Trophoblast cell (in vitro differentiated cells and primary cell): ENCODE results near the gene KCNAB1.

Experiments
- DNase-seq, 2 donors: peaks; one replicate each; pipeline ENCODE4 v3.0.0-alpha.2; 2016
- H2AFZ ChIP-seq: 2 replicates; pipeline ENCODE4 v1.6.1; 2013; ENCODE audit warnings: low read length, moderate library complexity, mild to moderate bottlenecking; ENCODE audit not compliant: insufficient read depth, poor library complexity
- H2AK5ac ChIP-seq: 2 replicates; pipeline ENCODE4 v1.6.1; 2013; ENCODE audit warnings: mild to moderate bottlenecking, low read length
- H2BK120ac ChIP-seq: 2 replicates; pipeline ENCODE4 v1.6.1; 2013; ENCODE audit warnings: low read length, mild to moderate bottlenecking, moderate library complexity; ENCODE audit not compliant: insufficient read depth, poor library complexity
- H2BK12ac ChIP-seq: 2 replicates; pipeline ENCODE4 v1.6.1; 2013; ENCODE audit warnings: mild to moderate bottlenecking, low read length, moderate library complexity
- H2BK5ac ChIP-seq: 2 replicates; pipeline ENCODE4 v1.6.1; 2013; ENCODE audit warnings: low read length, low read depth, moderate library complexity, mild to moderate bottlenecking; ENCODE audit not compliant: poor library complexity
- H3K14ac ChIP-seq: 2 replicates; pipeline ENCODE4 v1.6.1; 2013; ENCODE audit warnings: mild to moderate bottlenecking, low read length
- H3K18ac ChIP-seq: 2 replicates; pipeline ENCODE4 v1.6.1; 2013; ENCODE audit warnings: mild to moderate bottlenecking, low read length
- H3K23ac ChIP-seq: 2 replicates; pipeline ENCODE4 v1.6.1; 2013; ENCODE audit warnings: low read length
- H3K27ac ChIP-seq: 2 replicates; pipeline ENCODE4 v1.5.1; 2013; ENCODE audit warnings: low read depth, mild to moderate bottlenecking, inconsistent platforms, low read length, moderate library complexity
- H3K27me3 ChIP-seq: 2 replicates; pipeline ENCODE4 v1.6.1; 2013; ENCODE audit warnings: inconsistent platforms, mild to moderate bottlenecking, low read length, moderate library complexity; ENCODE audit not compliant: insufficient read depth
- H3K36me3 ChIP-seq, 2 experiments: 1 replicate in 1 of 2; 2 replicates in 1 of 2; pipeline ENCODE4 v1.6.1; 2013; ENCODE audit warnings: low read length in 2 of 2, mild to moderate bottlenecking in 2 of 2, moderate library complexity in 1 of 2; ENCODE audit not compliant: insufficient read depth in 2 of 2, control insufficient read depth in 1 of 2
- H3K4ac ChIP-seq: 2 replicates; pipeline ENCODE4 v1.6.1; 2013; ENCODE audit warnings: low read depth, mild to moderate bottlenecking, low read length, moderate library complexity
- H3K4me1 ChIP-seq, 2 experiments: 1 replicate in 1 of 2; 2 replicates in 1 of 2; pipeline ENCODE4 v1.6.1; 2013; ENCODE audit warnings: low read length in 2 of 2, mild to moderate bottlenecking in 2 of 2, moderate library complexity in 1 of 2; ENCODE audit not compliant: insufficient read depth in 2 of 2, control insufficient read depth in 1 of 2
- H3K4me2 ChIP-seq: 2 replicates; pipeline ENCODE4 v1.6.1; 2013; ENCODE audit warnings: inconsistent platforms, mild to moderate bottlenecking, low read length, moderate library complexity
- H3K4me3 ChIP-seq: 2 replicates; pipeline ENCODE4 v1.5.1; 2013; ENCODE audit warnings: mild to moderate bottlenecking, low read depth, low read length, inconsistent platforms
- H3K79me1 ChIP-seq: one replicate; pipeline ENCODE4 v1.6.1; 2013; ENCODE audit warnings: low read length
- H3K79me2 ChIP-seq: 2 replicates; pipeline ENCODE4 v1.6.1; 2013; ENCODE audit warnings: low read length, mild to moderate bottlenecking; ENCODE audit not compliant: control insufficient read depth, insufficient read depth, poor library complexity
- H3K9ac ChIP-seq: 2 replicates; pipeline ENCODE4 v1.6.1; 2013; ENCODE audit warnings: mild to moderate bottlenecking, low read length
- H3K9me3 ChIP-seq: 2 replicates; pipeline ENCODE4 v1.6.1; 2013; ENCODE audit warnings: low read depth, mild to moderate bottlenecking, control low read depth, inconsistent platforms, low read length; ENCODE audit not compliant: insufficient read depth
- H4K12ac ChIP-seq: 2 replicates; pipeline ENCODE4 v1.6.1; 2013; ENCODE audit warnings: low read depth, mild to moderate bottlenecking, low read length, moderate library complexity
- H4K8ac ChIP-seq: 2 replicates; pipeline ENCODE4 v1.6.1; 2013; ENCODE audit warnings: low read depth, mild to moderate bottlenecking, low read length, moderate library complexity
- H4K91ac ChIP-seq: one replicate; pipeline ENCODE4 v1.6.1; 2013; ENCODE audit warnings: low read depth, mild to moderate bottlenecking, low read length, moderate library complexity
- WGBS: extraction: QIAGEN DNeasy Blood & Tissue Kit; methylation state at CpG from one replicate; pipeline ENCODE4 v1.1.7; 2013; ENCODE audit warnings: missing lambda C conversion rate; ENCODE audit not compliant: insufficient read length, insufficient coverage; ENCODE audit errors: extremely low coverage; 5-methylcytosine and 5-hydroxymethylcytosine counted together

Gene KCNAB1

GRCh38 chr3:156463123-156463522 is 342.7 kb downstream of the KCNAB1 start:
- Histone ChIP-seq H3K9ac (no peak overlapping the region), H3K4ac (no peak overlapping the region), H2AK5ac (no peak overlapping the region), H4K12ac (no peak overlapping the region), H3K4me2 (no peak overlapping the region), H2BK120ac (no peak overlapping the region), H2BK12ac (no peak overlapping the region), H3K27ac (no peak overlapping the region), H3K14ac (no peak overlapping the region), H4K8ac (no peak overlapping the region), H3K23ac (no peak overlapping the region), H3K4me1 (peaks cover 3% of the 10 kb centered on the region in 2 experiments), H3K36me3 (no peaks in the 10 kb centered on the region), H4K91ac (no peak overlapping the region), H3K79me1 (no peaks in the 10 kb centered on the region), H3K18ac (no peak overlapping the region), H3K4me3 (no peak overlapping the region), H3K79me2 (no peaks in the 10 kb centered on the region), H3K9me3 (no peaks in the 10 kb centered on the region), H2AFZ (no peak overlapping the region), H3K27me3 (no peaks in the 10 kb centered on the region), H2BK5ac (no peak overlapping the region)
- no CpG with 5 or more reads among the region's 5 CpGs for WGBS
- DNase-seq: no peak

DNA sequence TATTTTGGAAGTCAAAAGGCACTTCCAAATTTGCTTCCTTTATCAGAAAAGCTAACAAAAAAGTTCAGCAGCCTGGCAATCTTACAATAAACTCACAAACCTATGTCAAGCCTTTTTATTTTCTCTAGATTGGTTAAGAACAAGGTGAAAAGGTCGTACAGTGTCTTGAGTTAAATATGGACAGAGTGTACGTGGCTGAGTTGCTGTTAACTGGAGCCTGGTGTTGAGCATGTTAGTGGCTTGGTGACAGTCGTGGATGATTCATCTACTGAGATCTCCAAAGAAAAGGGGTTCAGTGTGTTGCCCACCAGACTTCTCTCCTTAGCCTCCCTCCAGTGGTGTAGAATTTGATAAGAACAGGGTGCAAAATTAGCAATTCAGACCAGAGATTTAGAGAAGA is 344.8 kb downstream of the KCNAB1 start:
- Histone ChIP-seq H4K8ac (no peak overlapping the region), H3K9ac (no peak overlapping the region), H3K14ac (no peak overlapping the region), H2BK12ac (no peak overlapping the region), H4K12ac (no peak overlapping the region), H3K27ac (no peak overlapping the region), H2AFZ (no peak overlapping the region), H3K23ac (no peak overlapping the region), H3K4ac (no peak overlapping the region), H3K79me2 (no peaks in the 10 kb centered on the region), H3K27me3 (no peaks in the 10 kb centered on the region), H2BK5ac (no peak overlapping the region), H3K9me3 (no peaks in the 10 kb centered on the region), H2AK5ac (no peak overlapping the region), H3K4me3 (no peak overlapping the region), H3K4me2 (no peak overlapping the region), H3K79me1 (peaks cover under 1% of the 10 kb centered on the region), H3K4me1 (peaks cover 0 to 2% of the 10 kb centered on the region in 2 experiments), H3K18ac (no peak overlapping the region), H3K36me3 (no peaks in the 10 kb centered on the region), H2BK120ac (no peak overlapping the region), H4K91ac (no peak overlapping the region)
- DNase-seq: no peak
- WGBS: no CpG with 5 or more reads among the region's 3 CpGs

- Histone ChIP-seq H3K18ac (no peak overlapping the region), H3K9me3 (no peaks in the 10 kb centered on the region), H2AFZ (no peak overlapping the region), H3K9ac (no peak overlapping the region), H3K79me1 (peaks cover 5% of the 10 kb centered on the region), H3K4me2 (no peak overlapping the region), H3K27ac (no peak overlapping the region), H3K4ac (no peak overlapping the region), H3K4me1 (peaks cover 4 to 5% of the 10 kb centered on the region in 2 experiments), H3K36me3 (no peaks in the 10 kb centered on the region), H3K23ac (no peak overlapping the region), H2BK5ac (no peak overlapping the region), H2AK5ac (no peak overlapping the region), H3K14ac (no peak overlapping the region), H3K79me2 (peaks cover 2% of the 10 kb centered on the region), H4K8ac (no peak overlapping the region), H4K91ac (no peak overlapping the region), H2BK120ac (no peak overlapping the region), H3K4me3 (no peak overlapping the region), H4K12ac (no peak overlapping the region), H2BK12ac (no peak overlapping the region), H3K27me3 (no peaks in the 10 kb centered on the region)
- DNase-seq: peak in 1 of 2 donors; percentile 62
These were observed 349.1 kb downstream of the KCNAB1 start for GRCh38 chr3:156469456-156469855.

- no peak overlapping the region for H2BK120ac ChIP-seq
- no peak overlapping the region for H4K12ac ChIP-seq
- no peak overlapping the region for H4K91ac ChIP-seq
- no peak overlapping the region for H3K9ac ChIP-seq
- no peaks in the 10 kb centered on the region for H3K27me3 ChIP-seq
- no peak for DNase-seq
- peaks cover 5% of the 10 kb centered on the region for H3K79me1 ChIP-seq
- no peak overlapping the region for H4K8ac ChIP-seq
- H2BK12ac ChIP-seq: no peak overlapping the region
- no CpG with 5 or more reads among the region's 3 CpGs for WGBS
- no peak overlapping the region for H3K4ac ChIP-seq
- H3K79me2 ChIP-seq: peaks cover 2% of the 10 kb centered on the region
- no peak overlapping the region for H2AK5ac ChIP-seq
- H3K4me1 ChIP-seq: peaks cover 4 to 5% of the 10 kb centered on the region in 2 experiments
- H3K18ac ChIP-seq: no peak overlapping the region
- no peak overlapping the region for H3K23ac ChIP-seq
- H3K14ac ChIP-seq: no peak overlapping the region
- H3K36me3 ChIP-seq: no peaks in the 10 kb centered on the region
- no peak overlapping the region for H3K4me3 ChIP-seq
- H2AFZ ChIP-seq: no peak overlapping the region
- peak overlapping the region; percentile 51 for H3K27ac ChIP-seq
- no peak overlapping the region for H2BK5ac ChIP-seq
- no peak overlapping the region for H3K4me2 ChIP-seq
- H3K9me3 ChIP-seq: no peaks in the 10 kb centered on the region
These were observed 351.1 kb downstream of the KCNAB1 start for GRCh38 chr3:156471431-156471830.
